ENCODE measurements around the gene SLC35G4.
"Not testable (repeated sequence)": the region's sequence is repeated elsewhere in the genome, so short reads cannot be mapped to it uniquely, and the experiment has no call there.

DNA sequence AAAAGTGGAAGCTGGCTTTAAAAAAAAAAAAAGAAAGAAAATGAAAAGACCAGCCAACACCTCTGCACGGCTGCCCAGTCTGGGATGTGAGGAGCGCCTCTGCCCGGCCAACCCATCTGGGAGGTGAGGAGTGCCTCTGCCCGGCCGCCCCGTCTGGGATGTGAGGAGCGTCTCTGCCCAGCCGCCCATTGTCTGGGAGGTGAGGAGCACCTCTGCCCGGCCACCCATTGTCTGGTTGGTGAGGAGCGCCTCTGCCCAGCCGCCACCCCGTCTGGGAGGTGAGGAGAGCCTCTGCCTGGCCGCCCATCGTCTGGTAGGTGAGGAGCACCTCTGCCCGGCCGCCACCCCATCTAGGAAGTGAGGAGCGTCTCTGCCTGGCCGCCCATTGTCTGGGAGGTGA, 3.7 kb downstream of the SLC35G4 start:
- TF ChIP-seq, protein P1, sequence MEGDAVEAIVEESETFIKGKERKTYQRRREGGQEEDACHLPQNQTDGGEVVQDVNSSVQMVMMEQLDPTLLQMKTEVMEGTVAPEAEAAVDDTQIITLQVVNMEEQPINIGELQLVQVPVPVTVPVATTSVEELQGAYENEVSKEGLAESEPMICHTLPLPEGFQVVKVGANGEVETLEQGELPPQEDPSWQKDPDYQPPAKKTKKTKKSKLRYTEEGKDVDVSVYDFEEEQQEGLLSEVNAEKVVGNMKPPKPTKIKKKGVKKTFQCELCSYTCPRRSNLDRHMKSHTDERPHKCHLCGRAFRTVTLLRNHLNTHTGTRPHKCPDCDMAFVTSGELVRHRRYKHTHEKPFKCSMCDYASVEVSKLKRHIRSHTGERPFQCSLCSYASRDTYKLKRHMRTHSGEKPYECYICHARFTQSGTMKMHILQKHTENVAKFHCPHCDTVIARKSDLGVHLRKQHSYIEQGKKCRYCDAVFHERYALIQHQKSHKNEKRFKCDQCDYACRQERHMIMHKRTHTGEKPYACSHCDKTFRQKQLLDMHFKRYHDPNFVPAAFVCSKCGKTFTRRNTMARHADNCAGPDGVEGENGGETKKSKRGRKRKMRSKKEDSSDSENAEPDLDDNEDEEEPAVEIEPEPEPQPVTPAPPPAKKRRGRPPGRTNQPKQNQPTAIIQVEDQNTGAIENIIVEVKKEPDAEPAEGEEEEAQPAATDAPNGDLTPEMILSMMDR (IDR thresholded peaks at IDR 0.05; ENCODE audit: low read length), result not testable (repeated sequence)
- not testable (repeated sequence) for TF ChIP-seq EZH2phosphoT487 (IDR thresholded peaks at IDR 0.05; ENCODE audit: low read length); EZH2 (optimal IDR thresholded peaks at IDR 0.05; ENCODE audit: low read depth, low read length)
